OCI-LY1 (cell line): Measurements from ENCODE around the gene KRT17.
"Not testable (repeated sequence)": the region's sequence is repeated elsewhere in the genome, so short reads cannot be mapped to it uniquely, and the experiment has no call there.

Source experiments
- H2AFZ ChIP-seq: fragments of 200-600 bp; sonication (generic), shearing (Covaris generic); 2 replicates; pipeline ENCODE4 v1.6.0; 2014; ENCODE audit warnings: antibody characterized with exemption, mild to moderate bottlenecking, low read length
- H3F3A ChIP-seq: fragments of 200-600 bp; sonication (generic), shearing (Covaris generic); 2 replicates; pipeline ENCODE4 v1.6.0; 2014; ENCODE audit warnings: mild to moderate bottlenecking, antibody characterized with exemption, low read length, moderate library complexity; ENCODE audit not compliant: insufficient read depth
- H3K27ac ChIP-seq: fragments of 200-600 bp; sonication (generic); 2 replicates; pipeline ENCODE4 v1.5.1; 2014; ENCODE audit warnings: low read length, mixed run types, mild to moderate bottlenecking, low read depth; ENCODE audit not compliant: poor library complexity, severe bottlenecking
- H3K27me3 ChIP-seq: fragments of 200-600 bp; sonication (generic); 2 replicates; pipeline ENCODE4 v1.6.0; 2014; ENCODE audit warnings: antibody characterized with exemption, mild to moderate bottlenecking, low read length, moderate library complexity; ENCODE audit not compliant: insufficient read depth
- H3K36me3 ChIP-seq: fragments of 200-600 bp; sonication (generic); 2 replicates; pipeline ENCODE4 v1.6.1; 2014; ENCODE audit warnings: mild to moderate bottlenecking, antibody characterized with exemption, low read length, moderate library complexity, mixed read lengths; ENCODE audit not compliant: insufficient read depth
- H3K4me1 ChIP-seq: fragments of 200-600 bp; sonication (generic); 2 replicates; pipeline ENCODE4 v1.5.1; 2014; ENCODE audit warnings: mild to moderate bottlenecking, low read length, moderate library complexity; ENCODE audit not compliant: insufficient read depth, severe bottlenecking
- H3K4me2 ChIP-seq: fragments of 200-600 bp; sonication (generic), shearing (Covaris generic); 2 replicates; pipeline ENCODE4 v1.6.1; 2014; ENCODE audit warnings: low read length
- H3K4me3 ChIP-seq: fragments of 200-600 bp; sonication (generic); 2 replicates; pipeline ENCODE4 v1.5.1; 2014; ENCODE audit warnings: low read length, low read depth, mild to moderate bottlenecking, mixed read lengths; ENCODE audit not compliant: poor library complexity, severe bottlenecking
- H3K79me2 ChIP-seq: fragments of 200-600 bp; shearing (Covaris generic); 2 replicates; pipeline ENCODE4 v1.6.1; 2016; ENCODE audit warnings: mixed run types, low read length, mixed read lengths; ENCODE audit not compliant: insufficient read depth
- H3K9ac ChIP-seq: fragments of 200-600 bp; sonication (generic), shearing (Covaris generic); 2 replicates; pipeline ENCODE4 v1.6.1; 2014; ENCODE audit warnings: mild to moderate bottlenecking, low read length, mixed read lengths
- H3K9me2 ChIP-seq: fragments of 200-600 bp; sonication (generic), shearing (Covaris generic); 2 replicates; pipeline ENCODE4 v1.6.1; 2014; ENCODE audit warnings: low read depth, mild to moderate bottlenecking, low read length, mixed read lengths
- H3K9me3 ChIP-seq: fragments of 200-600 bp; shearing (Covaris generic); 2 replicates; pipeline ENCODE4 v1.6.1; 2014; ENCODE audit warnings: low read length, mixed read lengths
- H4K20me1 ChIP-seq: fragments of 200-600 bp; sonication (generic), shearing (Covaris generic); 2 replicates; pipeline ENCODE4 v1.6.0; 2016; ENCODE audit warnings: mild to moderate bottlenecking, low read length; ENCODE audit not compliant: insufficient read depth
- CTCF ChIP-seq: fragments of 200-600 bp; sonication (generic), shearing (Covaris generic); IDR thresholded peaks from 2 replicates; pipeline ENCODE4 v1.5.1; 2017; ENCODE audit warnings: mild to moderate bottlenecking, antibody characterized with exemption, low read length, moderate library complexity, mixed read lengths
- EZH2 ChIP-seq: fragments of 200-600 bp; sonication (generic), shearing (Covaris generic); IDR thresholded peaks from 2 replicates; pipeline ENCODE4 v1.8.0; 2017; ENCODE audit warnings: borderline replicate concordance, mixed run types, mild to moderate bottlenecking, antibody characterized with exemption, low read length, moderate library complexity, mixed read lengths

The KRT17 gene

GRCh38 chr17:41622340-41623183 lies 1.8 kb downstream of the KRT17 start:
- H3F3A ChIP-seq, H3K4me3 ChIP-seq, H3K36me3 ChIP-seq, H3K4me1 ChIP-seq, H3K9ac ChIP-seq, H3K27ac ChIP-seq, H3K4me2 ChIP-seq, H3K79me2 ChIP-seq, H2AFZ ChIP-seq, H3K9me2 ChIP-seq, H4K20me1 ChIP-seq, H3K27me3 ChIP-seq, H3K9me3 ChIP-seq: not testable (repeated sequence)

DNA sequence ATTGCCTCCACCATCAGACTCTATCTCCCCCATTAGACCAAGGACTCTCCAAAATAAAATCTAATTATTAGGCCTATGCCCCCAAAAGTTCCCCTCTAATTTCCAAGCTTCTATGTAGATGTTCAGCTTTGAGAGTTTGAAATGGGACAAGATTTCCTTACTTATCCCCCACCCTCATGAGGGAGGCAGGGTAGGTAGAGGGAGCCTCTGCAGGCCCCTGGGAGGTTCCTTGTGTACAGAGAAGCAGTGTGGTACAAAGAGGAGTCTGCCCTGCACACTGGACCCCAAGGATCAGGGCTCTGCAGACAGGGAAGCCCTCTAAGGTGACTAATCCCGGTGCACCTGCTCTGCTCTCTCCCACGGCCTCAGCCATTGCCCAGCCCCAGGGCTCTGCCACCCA lies 2.5 kb downstream of the KRT17 start:
- Histone ChIP-seq H3K4me3 (no peak overlapping the region), H3K79me2 (no peaks in the 10 kb centered on the region), H3K4me2 (no peak overlapping the region), H3F3A (no peaks in the 10 kb centered on the region), H3K27ac (no peak overlapping the region), H3K4me1 (no peaks in the 10 kb centered on the region), H4K20me1 (no peaks in the 10 kb centered on the region), H3K9me3 (no peaks in the 10 kb centered on the region), H2AFZ (no peak overlapping the region), H3K36me3 (no peaks in the 10 kb centered on the region), H3K27me3 (no peaks in the 10 kb centered on the region), H3K9ac (no peak overlapping the region), H3K9me2 (no peaks in the 10 kb centered on the region)
- TF ChIP-seq EZH2 (no peak), CTCF (no peak)

DNA sequence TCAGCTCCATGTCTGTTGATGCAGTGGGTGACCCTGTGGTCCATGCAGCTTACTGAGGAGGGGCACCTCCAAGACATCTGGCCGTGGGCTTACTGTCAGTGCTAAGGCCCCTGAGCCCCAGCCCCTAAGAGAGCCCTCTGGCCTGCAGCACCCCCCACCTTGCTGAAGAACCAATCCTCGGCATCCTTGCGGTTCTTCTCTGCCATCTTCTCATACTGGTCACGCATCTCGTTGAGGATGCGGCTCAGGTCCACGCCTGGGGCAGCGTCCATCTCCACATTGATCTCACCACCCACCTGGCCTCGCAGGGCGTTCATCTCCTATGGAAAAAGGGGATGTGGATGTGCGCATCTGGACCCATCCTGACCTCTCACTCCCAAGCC lies 2.9 kb downstream of the KRT17 start:
- not testable (repeated sequence) for H4K20me1 ChIP-seq, H3K36me3 ChIP-seq, H3K9ac ChIP-seq

DNA sequence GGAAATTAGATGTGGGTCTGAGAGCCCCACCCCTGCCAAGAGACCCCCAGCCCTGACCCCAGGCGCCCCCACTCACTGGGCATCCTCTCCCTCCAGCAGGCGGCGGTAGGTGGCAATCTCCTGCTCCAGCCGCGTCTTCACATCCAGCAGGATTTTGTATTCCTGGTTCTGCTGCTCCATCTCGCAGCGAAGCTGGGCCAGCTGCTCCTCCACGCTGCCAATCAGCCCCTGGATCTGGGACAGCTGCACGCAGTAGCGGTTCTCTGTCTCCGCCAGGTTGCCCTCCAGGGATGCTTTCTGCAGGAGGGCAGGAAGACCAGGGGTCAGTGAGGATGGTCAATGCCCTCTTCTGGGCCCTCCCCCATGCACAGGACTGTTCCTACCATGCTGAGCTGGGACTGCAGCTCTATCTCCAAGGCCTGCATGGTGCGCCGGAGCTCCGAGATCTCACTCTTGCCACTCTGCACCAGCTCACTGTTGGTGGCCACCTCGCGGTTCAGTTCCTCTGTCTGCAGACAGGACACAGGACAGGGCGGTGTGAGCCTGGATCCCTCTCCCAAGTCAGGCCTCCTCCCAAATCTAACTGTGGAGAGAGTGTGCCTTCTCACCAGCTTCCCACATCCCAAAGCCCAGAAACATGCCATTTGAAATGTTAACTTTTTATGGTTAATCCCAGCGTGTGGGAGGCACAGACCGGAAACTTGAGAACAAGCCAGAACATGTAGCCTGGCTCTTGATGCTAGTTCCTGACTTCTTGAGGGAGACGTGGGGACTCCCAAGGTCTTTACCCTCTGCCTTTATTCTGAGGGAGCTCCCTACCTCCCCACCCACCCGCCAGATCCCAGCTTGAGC lies 3.6 kb downstream of the KRT17 start:
- Histone ChIP-seq H3K4me2 (no peak overlapping the region), H3K79me2 (no peaks in the 10 kb centered on the region), H3K27ac (no peak overlapping the region), H3K36me3 (no peaks in the 10 kb centered on the region), H3K27me3 (no peaks in the 10 kb centered on the region), H3F3A (no peaks in the 10 kb centered on the region), H2AFZ (no peak overlapping the region), H3K4me1 (no peaks in the 10 kb centered on the region), H3K9me2 (no peaks in the 10 kb centered on the region), H4K20me1 (no peaks in the 10 kb centered on the region), H3K4me3 (no peak overlapping the region), H3K9me3 (no peaks in the 10 kb centered on the region), H3K9ac (no peak overlapping the region)
- TF ChIP-seq CTCF, result no peak
- no peak for TF ChIP-seq EZH2

More for the DNA sequence above, 2.9 kb downstream of the KRT17 start:
- not testable (repeated sequence) for H3K4me3 ChIP-seq, H3K9me2 ChIP-seq, H3K4me2 ChIP-seq, H2AFZ ChIP-seq, H3K79me2 ChIP-seq, H3K27me3 ChIP-seq, H3F3A ChIP-seq, H3K4me1 ChIP-seq, H3K9me3 ChIP-seq, H3K27ac ChIP-seq

DNA sequence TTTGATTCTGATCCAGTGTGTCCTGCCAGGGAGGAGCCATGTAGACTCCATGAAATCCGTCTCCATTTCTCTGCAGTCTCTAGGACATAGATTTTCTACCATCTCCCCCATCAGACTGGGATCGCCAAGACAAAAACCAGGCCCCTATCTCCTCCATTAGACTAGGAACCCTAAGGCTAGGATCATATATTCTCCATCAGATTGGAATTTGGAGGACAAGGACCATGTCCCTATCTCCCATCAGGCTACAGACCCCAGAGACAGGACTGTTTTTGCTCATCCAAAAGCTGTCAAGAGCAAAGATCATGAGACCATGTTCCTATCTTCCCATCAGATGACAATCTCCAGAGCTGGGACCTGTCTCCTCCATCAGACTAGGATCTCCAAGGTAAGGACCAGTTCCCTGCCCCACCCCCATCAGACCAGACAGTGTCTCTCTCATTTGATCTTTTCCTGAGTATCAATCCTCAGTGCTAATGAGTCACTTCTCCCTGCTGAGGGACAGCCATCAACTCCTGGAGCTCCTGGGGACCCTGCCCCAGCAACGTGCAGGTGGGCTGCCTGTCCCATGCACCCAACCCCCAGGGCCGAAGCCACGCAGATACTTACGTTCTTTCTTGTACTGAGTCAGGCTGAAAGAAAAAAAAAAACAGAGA lies 4.3 kb downstream of the KRT17 start:
- not testable (repeated sequence) for H3K4me3 ChIP-seq, H3K9me2 ChIP-seq, H3K79me2 ChIP-seq, H3K9ac ChIP-seq, H3K4me1 ChIP-seq, H3K36me3 ChIP-seq, H3K9me3 ChIP-seq, H2AFZ ChIP-seq, H3K27ac ChIP-seq, H3K4me2 ChIP-seq, H3F3A ChIP-seq, H3K27me3 ChIP-seq, H4K20me1 ChIP-seq
